Natural killer cell (primary cell): ENCODE data around the gene SPRYD4. TPM values are rescaled to one million over a fixed set of nuclear protein-coding genes. Genes with fewer than 3 reads are reported as not detected.

Source experiments
- ATAC-seq, 3 donors: fragments of 150-1000 bp in 2 of 3; fragments of 200-7000 bp in 1 of 3; cut with Tn5 transposase; 1 replicate in 1 of 3; 2 replicates in 2 of 3; pipeline ENCODE4 v1.10.0; 2021; ENCODE audit warnings: mild to moderate bottlenecking in 2 of 3, moderate library complexity in 2 of 3
- DNase-seq, 2 donors: peaks; one replicate each; pipeline versions ENCODE4 v3.0.0 to v3.0.0-alpha.2; 2013 to 2021; ENCODE audit warnings: mixed read lengths in 1 of 2
- H3K27ac ChIP-seq: one replicate; pipeline ENCODE4 v1.5.1; 2013; ENCODE audit warnings: mild to moderate bottlenecking, low read length
- H3K27me3 ChIP-seq: one replicate; pipeline ENCODE4 v1.6.1; 2013; ENCODE audit warnings: low read length; ENCODE audit not compliant: control insufficient read depth, insufficient read depth
- H3K36me3 ChIP-seq: one replicate; pipeline ENCODE4 v1.6.1; 2013; ENCODE audit warnings: low read length; ENCODE audit not compliant: control insufficient read depth, insufficient read depth
- H3K4me1 ChIP-seq: one replicate; pipeline ENCODE4 v1.6.1; 2013; ENCODE audit warnings: low read length; ENCODE audit not compliant: control insufficient read depth, insufficient read depth
- H3K4me3 ChIP-seq: one replicate; pipeline ENCODE4 v1.5.1; 2013; ENCODE audit warnings: low read length
- H3K9me3 ChIP-seq: one replicate; pipeline ENCODE4 v1.6.1; 2013; ENCODE audit warnings: low read length; ENCODE audit not compliant: control insufficient read depth, insufficient read depth
- H3K27ac Mint-ChIP-seq, 2 donors: one replicate each; pipeline ENCODE4 v1.8.0; 2022; ENCODE audit warnings: mild to moderate bottlenecking in 2 of 2, mixed read lengths in 2 of 2, moderate library complexity in 1 of 2
- H3K27me3 Mint-ChIP-seq, 2 donors: one replicate each; pipeline ENCODE4 v1.8.0; 2022; ENCODE audit warnings: low read depth in 2 of 2, mixed read lengths in 2 of 2
- H3K36me3 Mint-ChIP-seq: one replicate; pipeline ENCODE4 v1.8.0; 2022; ENCODE audit warnings: mixed read lengths
- H3K4me1 Mint-ChIP-seq, 2 donors: one replicate each; pipeline ENCODE4 v1.8.0; 2022; ENCODE audit warnings: mixed read lengths in 2 of 2
- H3K4me3 Mint-ChIP-seq: one replicate; pipeline ENCODE4 v1.8.0; 2022; ENCODE audit warnings: mild to moderate bottlenecking, moderate library complexity, mixed read lengths
- H3K9me3 Mint-ChIP-seq, 2 donors: one replicate each; pipeline ENCODE4 v1.8.0; 2022; ENCODE audit warnings: mixed read lengths in 2 of 2
- WGBS: methylation state at CpG from one replicate; pipeline ENCODE4 v1.1.7; 2013; ENCODE audit warnings: missing lambda C conversion rate; ENCODE audit not compliant: insufficient coverage; 5-methylcytosine and 5-hydroxymethylcytosine counted together
- intact Hi-C: fragments of 100-400 bp; cut with micrococcal nuclease; formaldehyde crosslinking; loops from one replicate; pipeline ENCODE4 v1.14.2; 2022
- total RNA-seq, 4 donors: library from RNA; stranded (reverse); fragments of 120-200 nt in 1 of 4; gene quantifications; one replicate each; pipeline versions ENCODE4 v1.2.3 to v1.2.4, GENCODE V29; 2013 to 2022
- TF ChIP-seq, protein P1 (sequence below): fragments of 200-600 bp; IDR thresholded peaks from one replicate; pipeline ENCODE4 v1.8.0; 2022; ENCODE audit warnings: antibody characterized with exemption

SPRYD4 gene
- 1 to 10 TPM; 5.6 to 6.2 (median 5.6) TPM for total RNA-seq
- 4.6 TPM for total RNA-seq (2013)

DNA sequence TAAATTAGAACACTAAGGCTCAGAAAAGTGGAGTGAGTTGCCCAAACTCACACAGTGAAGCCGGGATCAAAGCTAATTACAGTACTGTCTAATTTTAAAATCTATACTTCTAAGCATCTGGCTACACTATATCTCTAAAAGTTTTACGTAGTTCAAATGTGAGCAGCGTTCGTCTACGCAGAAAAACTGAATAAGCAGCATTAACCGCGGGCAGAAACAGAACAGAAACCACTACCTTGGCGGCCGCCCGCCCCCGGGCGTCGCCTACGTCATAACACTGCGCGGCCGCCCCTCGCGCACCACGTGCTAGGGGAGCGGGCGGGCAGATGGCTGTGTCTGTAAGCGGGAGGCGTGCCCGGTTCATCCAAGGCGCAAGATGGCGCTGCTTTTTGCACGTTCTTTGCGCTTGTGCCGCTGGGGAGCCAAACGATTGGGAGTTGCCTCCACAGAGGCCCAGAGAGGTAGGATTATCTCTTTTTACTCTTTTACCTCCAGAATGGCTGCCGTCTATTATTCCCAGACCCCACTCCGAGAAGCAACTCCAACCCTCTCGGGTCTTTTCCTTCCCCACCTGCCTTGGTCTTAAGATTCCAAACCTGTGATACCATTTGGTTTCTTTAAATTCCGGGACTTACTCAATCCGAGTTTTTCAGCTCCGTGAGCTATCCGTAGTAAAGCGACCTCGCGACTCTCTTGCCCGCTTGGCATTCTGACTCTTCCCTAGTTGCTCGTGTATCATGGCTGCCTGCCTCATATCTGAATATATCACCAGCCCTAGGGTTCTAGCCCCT lies at the start of gene SPRYD4:
TSS of gene SPRYD4 (plus strand) at position 363 of the 791 bp plus-strand sequence. CDS start at position 377, 14 bp downstream.
- intact Hi-C loops, result loop anchor here (2.0 to 10.0 kb wide), 4 partner anchors 20 to 214 kb away; partner anchors contain the start of genes ANKRD52, CNPY2, PAN2 and TIMELESS

DNA sequence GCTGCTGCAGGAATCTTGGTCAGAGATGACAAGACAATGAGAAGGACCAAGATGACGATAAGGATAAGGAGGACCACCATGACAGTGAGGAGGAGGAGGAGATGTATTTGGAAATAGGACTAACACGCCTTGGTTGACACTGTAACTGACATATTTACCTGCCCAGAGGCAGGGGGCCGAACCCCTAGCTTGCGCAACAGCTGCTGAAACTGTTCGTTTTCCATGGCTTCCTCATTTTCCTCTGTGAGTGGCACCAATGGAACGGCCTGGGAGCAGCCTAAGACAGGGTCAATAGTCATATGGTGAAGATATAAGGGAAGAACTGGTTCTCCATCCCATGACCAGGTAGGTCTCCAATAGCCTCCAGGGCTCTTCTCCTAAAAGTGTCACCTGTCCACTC lies 48.0 kb upstream of the SPRYD4 start:
- Mint-ChIP-seq H3K4me3 (no peak overlapping the region), H3K36me3 (peaks cover 14% of the 10 kb centered on the region), H3K4me1 (no peaks in the 10 kb centered on the region), H3K9me3 (no peaks in the 10 kb centered on the region), H3K27ac (no peak overlapping the region), H3K27me3 (no peaks in the 10 kb centered on the region)
- Histone ChIP-seq H3K4me1 (no peaks in the 10 kb centered on the region), H3K27me3 (no peaks in the 10 kb centered on the region), H3K36me3 (peaks cover 14% of the 10 kb centered on the region), H3K4me3 (no peak overlapping the region), H3K9me3 (no peaks in the 10 kb centered on the region), H3K27ac (no peak overlapping the region)
- no peak for DNase-seq
- no peak for ATAC-seq
- 93% methylated on average over 6 of the region's 6 CpGs for WGBS
- intact Hi-C loops, result no loop called here
- TF ChIP-seq, protein P1, sequence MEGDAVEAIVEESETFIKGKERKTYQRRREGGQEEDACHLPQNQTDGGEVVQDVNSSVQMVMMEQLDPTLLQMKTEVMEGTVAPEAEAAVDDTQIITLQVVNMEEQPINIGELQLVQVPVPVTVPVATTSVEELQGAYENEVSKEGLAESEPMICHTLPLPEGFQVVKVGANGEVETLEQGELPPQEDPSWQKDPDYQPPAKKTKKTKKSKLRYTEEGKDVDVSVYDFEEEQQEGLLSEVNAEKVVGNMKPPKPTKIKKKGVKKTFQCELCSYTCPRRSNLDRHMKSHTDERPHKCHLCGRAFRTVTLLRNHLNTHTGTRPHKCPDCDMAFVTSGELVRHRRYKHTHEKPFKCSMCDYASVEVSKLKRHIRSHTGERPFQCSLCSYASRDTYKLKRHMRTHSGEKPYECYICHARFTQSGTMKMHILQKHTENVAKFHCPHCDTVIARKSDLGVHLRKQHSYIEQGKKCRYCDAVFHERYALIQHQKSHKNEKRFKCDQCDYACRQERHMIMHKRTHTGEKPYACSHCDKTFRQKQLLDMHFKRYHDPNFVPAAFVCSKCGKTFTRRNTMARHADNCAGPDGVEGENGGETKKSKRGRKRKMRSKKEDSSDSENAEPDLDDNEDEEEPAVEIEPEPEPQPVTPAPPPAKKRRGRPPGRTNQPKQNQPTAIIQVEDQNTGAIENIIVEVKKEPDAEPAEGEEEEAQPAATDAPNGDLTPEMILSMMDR, result no peak

More for the DNA sequence above, at the start of gene SPRYD4:
- Mint-ChIP-seq H3K27me3 (no peaks in the 10 kb centered on the region), H3K4me1 (peaks cover 22 to 25% of the 10 kb centered on the region in 2 donors), H3K4me3 (peak within 1 kb of the TSS; percentile 95), H3K27ac (peak within 1 kb of the TSS; percentile 94), H3K9me3 (no peaks in the 10 kb centered on the region), H3K36me3 (no peaks in the 10 kb centered on the region)
- peak within 1 kb of the TSS; percentile 80 for H3K4me3 ChIP-seq
- H3K27ac ChIP-seq, result peak within 1 kb of the TSS; percentile 92
- WGBS, result 0% methylated on average over 43 of the region's 43 CpGs
- peaks cover 20% of the 10 kb centered on the region for H3K4me1 ChIP-seq
- ATAC-seq, result peak; percentile 91 to 98 (median 97)
- TF ChIP-seq, protein P1, result no peak
- no peaks in the 10 kb centered on the region for H3K27me3 ChIP-seq
- no peaks in the 10 kb centered on the region for H3K9me3 ChIP-seq
- DNase-seq, result peak; percentile 93 to 97
- no peaks in the 10 kb centered on the region for H3K36me3 ChIP-seq

DNA sequence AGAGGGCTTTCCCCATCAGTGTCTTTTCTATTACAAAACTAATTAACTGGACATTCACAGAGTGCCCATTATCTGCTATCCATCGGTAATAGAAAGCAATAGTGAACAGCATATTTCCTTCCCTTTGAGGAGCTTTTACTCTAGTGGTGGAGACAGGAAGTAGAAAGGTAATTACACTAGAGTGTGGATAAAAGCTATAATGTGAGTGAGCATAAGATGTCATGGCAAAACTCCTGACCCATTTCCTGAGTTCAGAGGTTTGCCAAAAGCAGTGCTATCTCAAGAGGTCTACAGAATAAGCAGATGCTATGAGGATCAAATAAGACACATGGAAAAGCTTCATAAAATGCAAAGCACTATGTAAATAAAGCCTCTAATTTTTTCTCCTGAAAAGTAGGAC lies 43.2 kb upstream of the SPRYD4 start:
- TF ChIP-seq, protein P1, result no peak
- H3K4me3 ChIP-seq, result no peak overlapping the region
- no peaks in the 10 kb centered on the region for H3K4me1 ChIP-seq
- H3K27ac ChIP-seq, result no peak overlapping the region
- H3K9me3 Mint-ChIP-seq, result no peaks in the 10 kb centered on the region
- no peaks in the 10 kb centered on the region for H3K4me1 Mint-ChIP-seq
- H3K36me3 Mint-ChIP-seq, result peaks cover 14% of the 10 kb centered on the region
- intact Hi-C loops, result no loop called here
- DNase-seq (peak in 1 of 2 donors; percentile 28), ATAC-seq (no peak)
- H3K9me3 ChIP-seq, result no peaks in the 10 kb centered on the region
- no peaks in the 10 kb centered on the region for H3K27me3 Mint-ChIP-seq
- no peaks in the 10 kb centered on the region for H3K27me3 ChIP-seq
- H3K36me3 ChIP-seq, result peaks cover 16% of the 10 kb centered on the region
- no peak overlapping the region for H3K27ac Mint-ChIP-seq
- H3K4me3 Mint-ChIP-seq, result no peak overlapping the region
- WGBS, result 20% methylated on average over 1 of the region's 1 CpG
